HG02588 (cell line): ENCODE results near the gene ZNF217.
"Not testable (repeated sequence)": the region's sequence is repeated elsewhere in the genome, so short reads cannot be mapped to it uniquely, and the experiment has no call there.

Source experiments
- ATAC-seq: cut with Tn5 transposase; IDR thresholded peaks from one replicate; pipeline ENCODE4 v1.9.1; 2021; ENCODE audit warnings: mild to moderate bottlenecking, moderate library complexity; ENCODE audit not compliant: unreplicated experiment

Gene ZNF217

DNA sequence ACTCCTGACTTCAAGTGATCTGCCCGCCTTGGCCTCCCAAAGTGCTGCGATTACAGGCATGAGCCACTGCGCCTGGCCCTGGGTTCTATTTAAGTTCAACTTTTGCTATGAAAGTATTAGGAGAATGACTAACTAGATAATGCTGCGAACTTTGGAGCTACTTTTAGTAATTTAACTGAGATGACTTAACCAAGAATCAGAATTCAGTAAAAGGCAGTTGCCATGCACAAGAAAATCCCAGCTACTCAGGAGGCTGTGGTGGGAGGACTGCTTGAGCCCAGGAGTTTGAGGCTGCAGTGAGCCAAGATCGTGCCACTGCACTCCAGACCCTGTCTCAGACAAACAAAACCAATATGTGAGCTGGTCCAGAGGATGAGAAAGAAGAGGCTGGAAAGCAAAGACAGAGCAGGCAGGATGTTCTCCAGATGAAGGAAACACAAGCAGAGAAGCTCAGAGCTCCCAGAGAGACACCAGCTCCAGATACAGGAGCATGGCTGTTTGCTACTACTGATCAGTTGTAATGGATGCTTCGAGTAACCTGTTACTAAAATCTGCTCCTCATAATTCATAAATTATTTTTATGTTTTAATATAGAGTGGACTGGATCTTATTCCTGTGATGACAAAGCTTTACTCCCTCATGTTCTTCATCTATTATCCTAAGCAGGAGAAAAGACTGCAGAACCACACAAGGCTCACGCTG lies 23.9 kb downstream of the ZNF217 start:
- ATAC-seq = no peak

- ATAC-seq = no peak
These were observed 24.6 kb downstream of the ZNF217 start for GRCh38 chr20:53569005-53569404.

DNA sequence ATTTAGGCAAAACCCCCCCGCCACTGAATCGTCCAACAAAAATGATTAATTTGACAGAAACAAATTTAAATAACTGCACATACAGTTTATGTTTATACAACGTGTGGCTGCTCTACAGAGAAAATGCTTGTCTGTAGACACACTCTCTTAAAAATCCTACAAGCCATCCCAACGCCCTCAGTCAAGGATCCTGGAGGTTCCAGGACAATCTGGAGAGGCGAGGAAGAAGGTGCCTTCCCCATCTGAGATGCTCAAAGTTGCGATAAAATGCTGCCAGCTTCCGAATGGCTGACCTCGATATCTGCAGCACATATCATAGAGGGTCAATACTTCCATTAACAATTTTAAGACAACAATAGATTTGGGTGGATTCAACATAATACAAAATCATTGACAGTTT lies 25.3 kb downstream of the ZNF217 start:
- no peak for ATAC-seq

DNA sequence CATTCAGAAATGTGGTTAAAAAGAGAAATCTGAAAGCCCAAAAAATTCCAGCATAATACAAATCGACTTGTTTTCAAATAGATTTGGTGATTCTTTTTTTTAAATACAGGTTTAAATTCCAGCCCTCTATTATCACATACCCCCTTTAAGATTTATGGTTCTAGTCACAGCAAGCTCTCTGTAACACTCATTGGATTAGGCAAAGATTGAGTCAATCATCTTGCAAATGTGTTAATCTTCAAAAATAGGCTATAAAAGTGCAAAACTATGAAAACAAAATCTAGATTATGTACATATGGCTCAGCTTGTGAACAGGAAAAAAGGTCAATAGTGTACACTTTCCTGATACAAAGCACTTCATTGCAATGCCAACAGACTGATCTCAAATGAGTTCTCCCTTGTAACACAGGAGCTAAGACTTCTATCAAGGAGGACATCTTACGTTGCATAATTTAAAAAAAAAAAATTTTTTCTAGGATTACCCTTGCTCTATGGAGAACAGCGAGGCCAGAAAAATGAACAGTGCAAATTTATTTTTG lies 26.2 kb downstream of the ZNF217 start:
- no peak for ATAC-seq

DNA sequence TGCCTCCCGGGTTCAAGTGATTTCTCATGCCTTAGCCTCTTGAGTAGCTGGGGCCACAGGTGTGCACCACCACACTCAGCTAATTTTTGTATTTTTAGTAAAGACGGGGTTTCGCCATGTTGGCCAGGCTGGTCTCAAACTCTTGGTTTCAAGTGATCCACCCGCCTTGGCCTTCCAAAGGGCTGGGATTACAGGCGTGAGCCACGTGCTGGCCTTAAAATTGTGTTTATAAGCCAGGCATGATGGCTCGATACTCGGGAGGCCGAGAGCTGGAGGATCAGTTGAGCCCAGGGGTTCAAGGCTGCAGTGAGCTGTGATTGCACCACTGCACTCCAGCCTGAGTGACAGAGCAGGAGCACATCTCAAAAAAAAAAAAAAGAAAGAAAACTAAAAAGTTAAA lies 27.0 kb downstream of the ZNF217 start:
- not testable (repeated sequence) for ATAC-seq

DNA sequence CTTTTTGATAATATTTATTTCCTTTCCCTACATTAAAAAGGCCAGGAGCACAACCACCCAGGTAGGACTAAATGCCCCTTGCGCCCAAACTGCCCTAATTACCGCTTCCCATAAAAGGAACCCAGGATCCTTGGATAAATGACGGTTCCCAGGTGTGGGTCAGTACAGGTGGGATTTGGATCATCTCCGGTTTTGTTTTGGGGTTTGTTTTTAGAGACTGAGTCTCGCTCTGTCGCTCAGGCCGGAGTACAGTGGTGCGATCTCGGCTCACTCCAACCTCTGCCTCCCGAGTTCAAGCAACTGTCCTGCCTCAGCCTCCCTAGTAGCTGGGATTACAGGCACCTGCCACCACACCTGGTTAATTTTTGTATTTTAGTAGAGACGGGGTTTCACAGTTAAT lies 28.4 kb downstream of the ZNF217 start:
- no peak for ATAC-seq

- ATAC-seq = not testable (repeated sequence)
These were observed 31.4 kb downstream of the ZNF217 start for GRCh38 chr20:53562104-53562764.

DNA sequence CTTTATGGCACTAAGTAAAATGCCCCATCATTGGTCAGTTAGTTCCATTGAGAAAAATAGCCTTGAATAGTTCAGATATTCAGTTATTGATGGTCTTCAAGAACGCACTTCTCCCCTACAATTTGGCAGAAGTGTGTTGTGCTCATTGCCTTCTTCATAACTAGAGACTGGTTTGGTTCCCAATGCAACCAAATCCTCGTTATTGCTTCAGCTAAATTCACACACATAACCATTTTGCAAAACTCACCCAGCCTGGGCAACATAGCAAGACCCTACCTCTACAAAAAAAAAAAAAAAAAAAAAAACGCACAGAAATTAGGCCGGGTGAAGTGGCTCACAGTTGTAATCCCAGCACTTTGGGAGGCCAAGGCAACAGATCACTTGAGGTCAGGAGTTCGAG lies 32.1 kb downstream of the ZNF217 start:
- no peak for ATAC-seq

DNA sequence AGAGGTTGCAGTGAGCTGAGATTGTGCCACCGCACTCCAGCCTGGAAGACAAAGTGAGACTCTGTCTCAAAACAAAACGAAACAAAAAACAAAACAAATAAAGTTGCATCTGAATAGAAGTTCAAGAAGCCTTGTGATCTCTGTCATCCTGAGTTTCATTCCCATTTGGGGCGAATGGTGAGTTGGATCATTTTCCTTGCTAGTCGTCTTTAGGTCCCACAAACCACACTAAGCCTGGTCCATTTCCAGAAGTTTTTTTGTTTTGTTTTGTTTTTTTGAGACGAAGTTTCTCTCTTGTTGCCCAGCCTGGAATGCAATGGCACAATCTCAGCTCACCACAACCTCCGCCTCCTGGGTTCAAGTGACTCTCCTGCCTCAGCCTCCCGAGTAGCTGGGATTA lies 33.8 kb downstream of the ZNF217 start:
- ATAC-seq = no peak

- ATAC-seq = no peak
These were observed 36.5 kb downstream of the ZNF217 start for GRCh38 chr20:53557130-53557529.

DNA sequence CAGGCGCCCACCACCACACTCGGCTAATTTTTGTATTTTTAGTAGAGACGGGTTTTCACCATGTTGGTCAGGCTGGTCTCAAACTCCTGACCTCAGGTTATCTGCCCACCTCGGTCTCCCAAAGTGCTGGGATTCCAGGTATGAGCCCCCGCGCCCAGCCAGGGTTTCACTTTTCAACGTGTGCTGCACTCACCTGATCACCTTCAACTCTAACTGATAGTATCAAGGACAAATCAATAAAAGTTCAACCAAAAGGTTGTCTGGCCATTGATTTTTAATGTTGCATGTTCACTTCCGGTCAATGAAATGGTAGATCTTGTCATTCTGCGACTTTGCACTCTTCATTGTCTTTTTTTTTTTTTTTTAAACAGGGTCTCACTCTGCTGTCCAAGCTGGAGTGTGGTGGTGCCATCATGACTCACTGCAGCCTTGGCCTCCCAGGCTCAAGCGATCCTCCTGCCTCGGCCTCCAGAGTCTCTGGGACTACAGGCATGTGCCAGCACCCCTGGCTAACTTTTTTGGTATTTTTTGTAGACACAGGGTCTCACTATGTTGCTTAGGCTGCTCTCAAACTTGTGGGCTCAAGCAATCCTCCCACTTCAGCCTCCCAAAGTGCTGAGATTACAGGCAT lies 37.3 kb downstream of the ZNF217 start:
- ATAC-seq = no peak

DNA sequence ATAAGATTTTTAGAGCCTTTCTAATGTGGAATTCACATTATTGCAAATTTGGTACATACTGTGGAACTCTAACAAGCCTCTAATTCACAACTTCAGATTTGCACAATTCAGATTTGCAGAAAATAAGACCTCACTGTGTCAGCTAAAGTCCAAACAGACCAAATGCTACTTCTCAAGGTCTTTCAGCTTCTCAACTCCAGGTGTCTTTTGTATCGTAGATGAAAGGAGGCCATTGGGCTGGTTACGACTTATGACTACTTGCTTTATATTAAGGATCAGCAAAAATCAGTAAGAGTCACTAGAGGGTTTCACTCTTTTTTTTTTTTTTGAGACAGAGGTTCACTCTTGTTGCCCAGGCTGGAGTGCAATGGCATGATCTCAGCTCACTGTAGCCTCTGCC lies 37.8 kb downstream of the ZNF217 start:
- ATAC-seq = no peak

DNA sequence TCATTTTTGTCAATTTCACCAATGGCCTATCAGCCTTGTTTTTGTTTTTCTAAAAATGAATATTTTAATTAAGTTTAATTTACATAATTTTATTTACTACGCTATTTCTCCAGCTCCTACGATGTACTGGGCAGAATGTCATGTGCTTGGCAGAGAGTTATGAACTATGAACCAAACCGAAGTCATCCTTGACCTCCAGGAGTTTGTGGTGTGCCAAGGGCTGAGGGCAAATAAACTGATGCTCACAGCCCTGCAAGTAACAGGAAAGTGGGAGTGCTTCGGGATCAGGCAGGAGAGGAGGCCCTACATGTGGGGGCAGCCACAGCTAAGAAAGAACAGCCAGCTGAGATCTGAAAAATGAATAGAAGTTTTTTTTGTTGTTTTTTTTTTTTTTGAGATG lies 38.6 kb downstream of the ZNF217 start:
- ATAC-seq = no peak

GRCh38 chr20:53552572-53552893 lies 41.1 kb downstream of the ZNF217 start:
- ATAC-seq = not testable (repeated sequence)

GRCh38 chr20:53551719-53552571 lies 41.7 kb downstream of the ZNF217 start:
- ATAC-seq = not testable (repeated sequence)

- ATAC-seq = no peak
These were observed 43.1 kb downstream of the ZNF217 start for GRCh38 chr20:53550280-53551187.

DNA sequence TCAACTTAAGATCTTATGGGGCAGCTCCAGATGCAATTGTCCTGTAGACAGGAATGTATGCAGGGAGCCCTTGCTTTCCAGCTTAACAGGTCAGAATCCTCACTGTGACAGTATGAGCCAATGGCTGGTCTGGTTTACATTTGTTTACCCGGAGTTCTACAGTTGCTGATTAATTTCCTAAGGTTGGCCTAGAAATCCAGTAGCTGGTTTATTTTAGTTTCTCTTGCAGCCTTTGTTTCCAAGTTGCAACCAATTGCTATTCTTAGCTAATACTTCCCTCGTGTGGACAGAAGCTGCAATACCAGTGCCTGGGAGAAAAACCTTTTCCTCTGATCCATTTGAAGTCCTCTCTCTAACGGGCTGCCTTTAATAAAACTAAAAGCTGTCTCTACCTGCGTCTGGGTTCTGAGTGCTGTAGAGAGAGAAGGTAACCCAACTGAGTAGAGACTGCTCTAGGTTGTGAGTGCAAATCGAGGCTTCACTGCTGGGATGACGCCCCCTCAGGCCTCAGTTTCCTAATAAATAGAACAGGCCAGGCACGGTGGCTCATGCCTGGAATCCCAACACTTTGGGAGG lies 45.9 kb downstream of the ZNF217 start:
- no peak for ATAC-seq

- no peak for ATAC-seq
These were observed 54.1 kb downstream of the ZNF217 start for GRCh38 chr20:53539516-53539915.

GRCh38 chr20:53536382-53536781 lies 57.3 kb downstream of the ZNF217 start:
- not testable (repeated sequence) for ATAC-seq

GRCh38 chr20:53535878-53536277 lies 57.8 kb downstream of the ZNF217 start:
- ATAC-seq = no peak
